T-helper 1 cell treated with Interleukin-12 subunit alpha and Interleukin-12 subunit beta and Interleukin-4 antibody, amounts not matched to agents 30 ng/mL and 1 ng/mL, for 36 hours (primary cell): ENCODE results near the gene RBPJL. TPM values are rescaled to one million over a fixed set of nuclear protein-coding genes. Genes with fewer than 3 reads are reported as not detected.

ENCODE experiments used
- intact Hi-C: fragments of 100-400 bp; cut with micrococcal nuclease; formaldehyde crosslinking; loops from one replicate; pipeline ENCODE4 v1.15.1; 2024
- total RNA-seq: library from RNA; stranded (reverse); gene quantifications from 2 replicates; pipeline ENCODE4 v1.2.3, GENCODE V29; 2022

Gene RBPJL
- total RNA-seq, 1 donor from 2014 or later = not detected

- intact Hi-C loops = no loop called here
Measured at GRCh38 chr20:45358282-45359068, 51.8 kb downstream of the RBPJL start.

DNA sequence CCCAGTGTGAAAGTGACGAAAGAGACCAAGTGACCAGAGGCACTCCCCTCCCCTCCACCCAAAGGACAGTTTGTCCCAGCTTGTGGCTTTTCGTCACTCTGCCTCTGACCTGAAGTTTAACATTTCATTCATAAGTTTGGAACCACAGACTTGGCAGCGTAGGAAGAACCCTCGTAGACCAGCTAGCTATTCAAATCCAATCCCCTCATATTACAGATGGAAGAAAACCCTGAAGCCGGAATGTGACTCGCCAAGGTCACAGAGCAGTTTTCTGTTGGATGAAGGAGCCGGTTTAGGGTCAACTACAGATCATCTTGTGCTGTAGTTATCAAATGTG is 52.4 kb downstream of the RBPJL start:
- intact Hi-C loops = no loop called here

- intact Hi-C loops = loop anchor here (1.0 to 5.0 kb wide), 3 partner anchors 23 to 433 kb away; partner anchors contain the start of genes DNTTIP1, STK4 and WFDC3
Measured at GRCh38 chr20:45359406-45360148, 52.9 kb downstream of the RBPJL start.

DNA sequence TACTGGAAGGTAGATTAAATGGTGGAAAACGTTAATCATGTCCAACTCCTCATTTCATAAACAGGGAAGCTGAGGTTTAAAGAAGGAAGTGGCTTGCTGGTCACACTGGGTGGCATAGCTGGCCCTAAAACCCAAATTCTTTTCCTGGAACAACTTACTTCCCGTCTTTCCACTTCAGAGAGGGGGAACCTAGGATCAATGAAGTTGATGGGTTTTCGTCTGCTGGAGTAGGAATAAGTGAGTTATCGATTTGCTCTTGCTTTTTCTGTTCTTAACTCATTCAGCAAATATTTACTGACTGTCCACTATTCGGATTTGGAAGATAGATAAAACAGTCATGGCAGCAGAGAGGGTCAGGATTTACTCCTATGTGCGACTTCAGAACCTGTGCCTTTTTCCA is 55.2 kb downstream of the RBPJL start:
- intact Hi-C loops = loop anchor here (2.0 to 5.0 kb wide), 5 partner anchors 45 to 1151 kb away; partner anchors contain the start of genes DNTTIP1, OSER1, STK4 and WFDC3

GRCh38 chr20:45362804-45363610 is 56.4 kb downstream of the RBPJL start, which contains the start of gene SYS1:
SYS1 (plus strand) TSS chr20:45363156; CDS start chr20:45363532, 376 bp downstream.
- intact Hi-C loops = loop anchor here (1.0 to 5.0 kb wide), 14 partner anchors 8 to 1152 kb away; partner anchors contain the start of genes DNTTIP1, OSER1, PIGT and SDC4

DNA sequence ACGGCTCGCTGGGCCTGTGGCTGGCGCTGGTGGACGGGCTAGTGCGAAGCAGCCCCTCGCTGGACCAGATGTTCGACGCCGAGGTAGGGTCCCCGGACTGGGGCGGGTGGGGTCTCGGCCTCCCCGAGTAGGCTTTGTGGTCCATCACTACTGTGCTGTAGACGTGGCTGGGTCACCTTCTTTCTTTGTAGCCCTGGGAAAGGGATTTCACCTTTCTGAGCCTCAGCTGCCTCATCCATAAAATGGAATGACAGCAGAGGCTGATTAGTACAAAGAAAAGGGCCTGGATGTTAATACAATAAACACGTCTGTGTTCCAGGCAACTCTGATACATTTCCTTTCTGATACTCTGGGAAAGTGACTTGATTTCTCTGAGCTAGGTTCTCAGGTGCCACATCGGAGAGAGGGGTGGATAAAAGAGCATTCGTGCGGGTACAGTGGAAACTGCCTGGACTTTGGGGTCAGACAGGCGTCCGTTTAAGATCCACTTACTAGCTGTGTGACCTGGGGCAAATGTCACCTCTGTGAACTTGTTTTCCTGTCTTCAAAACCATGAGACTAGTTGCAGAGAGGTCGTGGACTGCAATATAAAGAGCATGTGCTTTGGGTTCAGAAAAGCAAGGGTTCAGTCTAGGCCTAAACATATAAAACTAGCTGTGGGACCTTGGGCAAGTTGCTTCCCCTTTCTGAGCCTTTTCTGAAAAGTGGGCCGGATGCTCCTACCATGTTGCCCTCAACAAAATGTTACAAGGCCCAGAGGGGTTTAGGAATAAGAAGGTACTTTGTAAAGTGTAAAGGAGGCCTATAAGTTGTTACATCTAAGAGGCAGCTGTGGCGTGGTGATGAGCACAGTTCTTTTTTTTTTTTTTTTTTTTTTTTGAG is 57.2 kb downstream of the RBPJL start:
- intact Hi-C loops = loop anchor here (1.0 to 5.0 kb wide), 14 partner anchors 9 to 1153 kb away; partner anchors contain the start of genes DNTTIP1, OSER1, PIGT and SDC4

- intact Hi-C loops = no loop called here
Measured at GRCh38 chr20:45365444-45365970, 58.9 kb downstream of the RBPJL start.

- intact Hi-C loops = no loop called here
Measured at GRCh38 chr20:45366192-45366591, 59.6 kb downstream of the RBPJL start.

DNA sequence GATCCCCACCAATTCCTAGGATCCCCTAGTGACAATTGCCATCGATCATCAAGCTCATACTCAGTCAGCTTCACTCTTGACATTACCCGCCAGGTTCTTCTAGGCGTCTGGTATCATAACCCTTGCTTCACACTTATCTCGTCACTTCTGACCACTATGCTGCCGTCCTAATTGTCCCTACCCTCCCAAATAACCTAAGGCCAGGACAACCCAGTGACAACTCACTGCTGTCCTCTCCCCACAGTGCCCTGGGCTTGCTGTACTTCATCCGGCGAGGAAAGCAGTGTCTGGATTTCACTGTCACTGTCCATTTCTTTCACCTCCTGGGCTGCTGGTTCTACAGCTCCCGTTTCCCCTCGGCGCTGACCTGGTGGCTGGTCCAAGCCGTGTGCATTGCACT is 60.0 kb downstream of the RBPJL start:
- intact Hi-C loops = no loop called here

DNA sequence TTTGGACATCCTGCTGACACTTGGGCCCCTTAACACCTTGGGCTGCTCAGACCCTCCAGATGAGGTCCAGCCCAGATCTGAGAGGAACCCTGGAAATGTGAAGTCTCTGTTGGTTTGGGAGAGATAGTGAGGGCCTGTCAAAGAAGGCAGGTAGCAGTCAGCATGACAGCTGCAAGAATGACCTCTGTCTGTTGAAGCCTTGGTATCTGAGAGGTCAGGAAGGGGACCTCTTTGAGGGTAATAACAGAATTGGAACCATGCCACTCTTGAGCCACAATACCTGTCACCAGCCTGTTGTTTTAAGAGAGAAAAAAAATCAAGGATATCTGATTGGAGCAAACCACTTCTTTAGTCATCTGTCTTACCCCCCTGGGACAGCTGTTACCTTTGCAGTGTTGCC is 60.5 kb downstream of the RBPJL start:
- intact Hi-C loops = no loop called here

Other genes starting within 250 kb of the RBPJL start
- gene KCNS1, start 205.7 kb upstream of the RBPJL start, total RNA-seq = 0.12 and 0.32 TPM in 2 replicates
- not detected in 2 replicates for gene WFDC5, start 191.7 kb upstream of the RBPJL start, total RNA-seq
- not detected in 2 replicates for gene WFDC12, start 182.4 kb upstream of the RBPJL start, total RNA-seq
- not detected in 2 replicates for gene PI3, start 131.9 kb upstream of the RBPJL start, total RNA-seq
- gene SEMG1, start 99.8 kb upstream of the RBPJL start, total RNA-seq = not detected in 2 replicates
- gene SEMG2, start 85.5 kb upstream of the RBPJL start, total RNA-seq = not detected in 2 replicates
- gene SLPI, start 52.3 kb upstream of the RBPJL start, total RNA-seq = 0.64 and 0.88 TPM in 2 replicates
- 6.1 and 6.7 TPM in 2 replicates for gene MATN4, start 1.5 kb downstream of the RBPJL start, total RNA-seq
- 89.7 and 90.4 TPM in 2 replicates for gene SDC4, start 41.6 kb downstream of the RBPJL start, total RNA-seq
- gene SYS1, start 56.3 kb downstream of the RBPJL start, total RNA-seq = 30.7 and 32.2 TPM in 2 replicates
- not detected in 2 replicates for gene TP53TG5, start 71.5 kb downstream of the RBPJL start, total RNA-seq
- gene DBNDD2, start 101.4 kb downstream of the RBPJL start, total RNA-seq = 19.6 and 22.5 TPM in 2 replicates
- gene PIGT, start 109.3 kb downstream of the RBPJL start, total RNA-seq = 85.2 and 87.5 TPM in 2 replicates
- 0.34 TPM in 1 of 2 replicates, not detected in the other for gene WFDC2, start 162.9 kb downstream of the RBPJL start, total RNA-seq
- gene SPINT3, start 208.8 kb downstream of the RBPJL start, total RNA-seq = not detected in 2 replicates
- not detected in 2 replicates for gene WFDC6, start 232.6 kb downstream of the RBPJL start, total RNA-seq
- gene EPPIN, start 240.6 kb downstream of the RBPJL start, total RNA-seq = not detected in 2 replicates